ENCODE data around the gene MBD3. TPM values are rescaled to one million over a fixed set of nuclear protein-coding genes. Genes with fewer than 3 reads are reported as not detected.
"Not testable (repeated sequence)": the region's sequence is repeated elsewhere in the genome, so short reads cannot be mapped to it uniquely, and the experiment has no call there.

MBD3 gene
- total RNA-seq, 1 donor from 2014 or later: 54.7 TPM

DNA sequence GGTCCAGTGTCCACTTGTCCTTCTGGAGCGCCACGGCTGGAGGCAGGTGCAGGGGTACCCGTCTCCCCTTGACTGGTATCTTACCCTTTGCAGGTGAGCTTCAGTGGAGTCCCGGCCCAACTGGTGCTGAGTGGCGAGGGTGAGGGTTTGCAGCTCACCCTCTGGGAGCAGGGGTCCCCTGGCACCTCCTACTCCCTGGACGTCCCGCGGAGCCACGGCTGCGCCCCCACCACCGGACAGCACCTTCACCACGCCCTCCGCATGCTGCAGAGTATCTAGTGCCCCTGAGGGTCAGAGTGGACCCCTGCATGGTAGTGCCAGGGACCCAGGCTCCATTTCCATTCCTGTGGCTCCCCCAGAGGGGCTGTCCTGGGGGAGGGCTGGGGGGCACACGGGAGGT is 57.7 kb downstream of the MBD3 start:
- no peak for DNase-seq

DNA sequence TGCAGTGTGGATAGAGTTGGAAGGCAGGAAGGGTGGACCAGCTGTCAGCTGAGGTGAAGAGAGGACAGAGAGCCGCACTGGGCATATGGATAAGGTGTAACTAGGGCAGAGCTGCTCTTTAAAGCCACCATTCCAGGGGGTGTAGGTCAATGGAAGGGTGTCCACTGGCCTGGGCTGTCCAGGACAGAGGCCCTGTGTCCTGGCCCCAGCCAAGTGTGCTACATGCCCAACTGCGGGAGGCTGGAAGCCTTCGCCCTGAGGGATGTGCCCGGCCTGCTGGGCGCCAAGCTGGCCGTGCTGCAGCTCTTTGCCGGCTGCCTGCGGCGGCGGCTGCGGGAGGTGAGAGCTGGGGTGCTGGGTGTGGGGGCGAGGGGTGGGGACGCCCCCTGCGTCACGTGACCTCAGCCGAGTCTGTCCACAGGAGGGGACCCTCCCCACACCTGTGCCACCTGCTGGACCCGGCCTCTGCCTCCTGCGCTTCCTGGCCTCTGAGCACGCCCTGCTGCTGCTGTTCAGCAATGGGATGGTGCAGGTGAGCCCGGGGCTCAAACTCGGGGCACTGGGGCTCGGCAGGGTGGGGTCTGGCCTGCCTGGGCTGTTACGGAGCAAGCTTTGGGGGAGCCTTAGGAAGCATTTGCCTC is 59.0 kb downstream of the MBD3 start:
- no peak for DNase-seq

DNA sequence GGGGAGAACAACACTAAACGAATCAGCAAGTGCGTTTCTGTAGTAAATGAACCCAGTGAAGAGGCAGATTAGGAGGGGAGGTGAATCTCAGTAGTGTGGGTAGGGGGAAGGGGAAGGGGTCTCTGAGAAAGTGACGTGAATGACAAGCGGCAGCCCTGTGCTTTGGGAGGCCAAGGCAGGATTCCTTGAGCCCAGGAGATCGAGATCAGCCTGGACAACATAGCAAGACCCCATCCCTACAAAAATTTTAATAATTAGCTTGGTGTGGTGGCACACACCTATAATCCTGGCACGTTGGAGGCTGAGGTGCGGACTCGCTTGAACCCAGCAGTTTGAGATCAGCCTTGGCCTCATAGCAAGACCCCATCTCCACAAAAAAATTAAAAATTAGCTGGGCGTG is 60.7 kb downstream of the MBD3 start:
- DNase-seq: no peak

DNA sequence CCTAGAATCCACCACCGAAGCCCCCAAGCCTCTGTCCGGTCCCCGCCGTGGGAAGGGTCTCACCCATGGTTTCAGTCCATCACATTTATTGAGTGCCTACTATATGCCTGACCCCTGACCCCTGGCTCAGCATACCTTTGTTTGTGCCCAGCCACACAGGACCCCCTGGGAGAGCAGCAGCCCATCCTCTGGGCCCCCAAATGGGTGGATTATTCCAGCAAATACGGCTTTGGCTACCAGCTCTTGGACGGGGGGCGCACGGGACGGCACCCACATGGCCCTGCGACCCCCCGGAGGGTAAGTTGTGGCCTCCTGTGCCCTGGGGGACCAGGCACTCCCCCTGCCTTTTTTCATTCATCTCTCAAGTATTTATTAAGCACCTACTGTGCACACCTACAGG is 61.1 kb downstream of the MBD3 start:
- no peak for DNase-seq

DNA sequence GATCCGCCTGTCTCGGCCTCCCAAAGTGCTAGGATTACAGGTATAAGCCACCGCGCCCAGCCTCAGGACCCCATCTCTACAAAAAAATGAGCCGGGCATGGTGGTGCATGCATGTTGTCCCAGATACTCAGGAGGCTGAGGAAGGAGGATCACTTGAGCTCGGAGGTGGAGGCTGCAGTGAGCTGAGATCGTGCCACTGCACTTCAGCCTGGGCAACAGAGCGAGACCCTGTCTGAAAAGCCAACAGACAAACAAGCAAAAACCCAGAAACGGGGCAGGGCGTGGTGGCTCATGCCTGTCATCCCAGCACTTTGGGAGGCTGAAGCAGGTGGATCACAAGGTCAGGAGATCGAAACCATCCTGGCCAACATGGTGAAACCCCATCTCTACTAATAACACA is 61.8 kb downstream of the MBD3 start:
- not testable (repeated sequence) for DNase-seq

DNA sequence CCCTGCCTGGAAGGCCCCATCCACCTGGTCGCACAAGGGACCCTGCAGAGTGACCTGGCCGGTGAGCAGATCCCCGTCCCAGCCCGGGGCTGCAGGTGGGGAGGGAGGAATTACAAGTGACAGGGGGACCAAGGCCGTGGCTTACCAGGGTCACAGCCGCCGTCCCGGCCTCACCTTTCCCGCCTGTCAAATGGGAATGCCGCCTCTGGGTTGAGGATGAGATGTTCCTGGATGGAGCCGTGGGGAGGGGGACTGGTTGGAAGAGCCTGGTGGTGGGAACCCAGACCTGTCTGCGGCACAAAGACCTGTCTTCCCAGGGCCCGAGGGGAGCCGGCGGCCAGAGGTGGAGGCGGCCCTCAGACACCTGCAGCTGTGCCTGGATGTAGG is 63.2 kb downstream of the MBD3 start:
- DNase-seq: no peak

DNA sequence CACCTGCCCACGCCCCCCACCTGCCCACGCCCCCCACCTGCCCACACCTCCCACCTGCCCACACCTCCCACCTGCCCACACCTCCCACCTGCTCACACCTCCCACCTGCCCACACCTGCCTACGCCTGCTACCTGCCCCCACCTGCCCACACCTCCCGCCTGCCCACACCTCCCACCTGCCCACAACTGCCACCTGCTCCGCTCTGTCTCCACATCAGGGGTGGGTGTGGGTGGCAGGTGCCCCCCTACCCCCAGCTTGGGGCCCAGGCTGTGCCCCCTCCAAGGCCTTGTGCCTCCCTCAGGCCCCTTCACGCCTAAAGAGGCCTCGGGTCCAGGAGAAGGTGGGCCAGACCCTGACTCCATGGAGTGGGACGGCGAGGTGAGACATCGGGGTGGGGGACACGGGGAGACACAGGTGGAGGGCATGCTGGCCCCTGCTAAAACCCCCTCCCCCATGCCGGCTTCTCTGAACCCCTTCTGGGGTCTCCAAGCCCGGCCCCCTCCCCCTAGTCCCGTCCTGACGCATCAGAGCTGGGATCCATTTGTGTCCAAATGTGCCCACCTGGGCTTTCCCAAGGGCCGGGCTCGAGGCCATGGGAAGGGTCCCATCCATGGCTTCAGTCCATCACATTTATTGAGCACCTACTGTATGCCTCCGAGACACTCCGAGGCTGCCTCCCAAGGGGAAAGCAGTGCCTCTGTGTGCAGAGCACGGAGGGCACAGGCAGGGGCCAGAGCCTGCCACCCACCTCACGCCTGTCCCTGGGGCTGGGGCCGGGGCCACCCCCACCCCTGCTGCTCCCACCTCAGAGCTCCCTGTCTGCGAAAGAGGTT is 63.9 kb downstream of the MBD3 start:
- DNase-seq: no peak

DNA sequence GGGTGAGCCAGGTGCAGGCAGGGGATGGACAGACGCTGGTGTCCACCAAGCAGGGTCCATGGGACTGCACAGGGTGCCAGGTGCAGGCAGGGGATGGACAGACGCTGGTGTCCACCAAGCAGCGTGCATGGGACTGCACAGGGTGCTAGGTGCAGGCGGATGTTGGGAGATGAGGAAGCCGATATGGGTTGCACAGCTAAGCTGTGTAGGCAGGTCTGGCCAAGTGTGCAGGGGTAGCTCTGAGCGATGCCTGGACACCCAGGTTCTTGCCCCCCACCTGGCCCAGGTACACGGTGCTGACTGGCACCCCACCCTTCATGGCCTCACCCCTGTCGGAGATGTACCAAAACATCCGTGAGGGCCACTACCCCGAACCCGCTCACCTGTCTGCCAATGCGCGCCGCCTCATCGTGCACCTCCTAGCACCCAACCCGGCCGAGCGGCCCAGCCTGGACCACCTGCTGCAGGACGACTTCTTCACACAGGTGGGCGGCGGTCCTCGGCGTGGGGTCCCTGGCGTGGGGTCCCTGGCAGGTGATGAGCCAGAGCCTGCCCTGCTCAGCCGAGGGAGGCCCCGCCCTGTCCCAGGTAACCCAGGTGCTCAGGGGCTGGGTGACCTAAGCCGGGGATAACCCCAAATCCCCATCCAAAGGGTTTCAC is 64.9 kb downstream of the MBD3 start:
- DNase-seq: no peak

DNA sequence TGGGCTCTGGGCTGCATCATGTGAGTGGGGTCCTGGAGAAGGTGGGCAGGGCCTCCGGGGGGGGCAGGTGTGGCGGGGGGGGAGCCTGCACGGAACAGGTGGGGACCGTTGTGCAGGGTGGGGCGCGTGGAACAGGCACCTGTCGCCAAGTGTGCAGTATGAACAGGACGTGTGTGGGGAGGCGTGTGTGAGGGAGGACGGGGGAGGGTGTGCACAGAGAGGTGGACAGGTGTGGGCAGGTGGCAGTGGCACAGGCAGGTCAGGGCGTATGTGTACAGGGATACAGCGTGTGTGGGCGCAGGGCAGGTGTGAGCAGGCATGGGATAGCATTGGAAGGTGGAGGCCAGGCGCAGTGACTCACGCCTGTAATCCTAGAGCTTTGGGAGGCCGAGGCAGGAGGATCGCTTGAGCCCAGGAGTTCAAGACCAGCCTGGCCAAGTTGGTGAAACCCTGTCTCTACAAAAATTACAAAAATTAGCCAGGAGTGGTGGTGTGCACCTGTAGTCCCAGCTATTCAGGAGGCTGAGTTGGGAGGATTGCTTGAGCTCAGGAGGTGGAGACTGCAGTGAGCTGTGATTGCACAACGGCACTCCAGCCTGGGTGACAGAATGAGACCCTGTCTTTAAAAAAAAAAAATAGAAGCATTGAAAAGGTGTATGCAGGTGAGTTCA is 65.6 kb downstream of the MBD3 start:
- no peak for DNase-seq

DNA sequence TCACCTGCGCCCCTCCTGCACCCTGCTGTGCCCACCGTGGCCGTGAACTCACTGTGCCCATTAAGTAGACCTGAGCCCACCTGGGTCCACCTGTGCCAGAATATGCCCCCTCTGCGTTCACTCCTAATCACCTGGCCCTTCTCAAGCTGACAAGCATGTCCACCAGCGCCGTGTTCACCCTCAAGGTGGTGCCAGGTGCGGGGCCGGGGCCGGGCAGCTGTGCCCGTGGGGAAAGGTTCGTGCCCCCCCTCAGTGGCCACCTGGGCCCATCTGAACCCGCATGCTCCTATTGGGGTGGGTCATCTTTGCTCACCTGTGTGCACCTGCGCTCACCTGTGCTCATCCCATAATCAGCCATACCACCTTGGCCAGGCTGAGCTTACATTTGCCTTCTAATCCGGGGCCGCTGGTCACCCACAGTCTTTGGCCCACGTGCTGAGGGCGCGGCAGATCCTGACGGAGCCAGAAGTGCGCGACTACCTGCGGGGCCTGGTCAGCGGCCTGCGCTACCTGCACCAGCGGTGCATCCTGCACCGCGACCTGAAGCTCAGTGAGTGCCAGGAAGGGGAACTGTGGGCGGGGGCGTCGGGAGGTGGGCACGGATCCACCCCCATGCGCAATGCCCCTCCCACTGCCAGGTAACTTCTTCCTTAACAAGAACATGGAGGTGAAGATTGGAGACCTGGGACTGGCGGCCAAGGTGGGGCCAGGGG is 66.4 kb downstream of the MBD3 start:
- no peak for DNase-seq

DNA sequence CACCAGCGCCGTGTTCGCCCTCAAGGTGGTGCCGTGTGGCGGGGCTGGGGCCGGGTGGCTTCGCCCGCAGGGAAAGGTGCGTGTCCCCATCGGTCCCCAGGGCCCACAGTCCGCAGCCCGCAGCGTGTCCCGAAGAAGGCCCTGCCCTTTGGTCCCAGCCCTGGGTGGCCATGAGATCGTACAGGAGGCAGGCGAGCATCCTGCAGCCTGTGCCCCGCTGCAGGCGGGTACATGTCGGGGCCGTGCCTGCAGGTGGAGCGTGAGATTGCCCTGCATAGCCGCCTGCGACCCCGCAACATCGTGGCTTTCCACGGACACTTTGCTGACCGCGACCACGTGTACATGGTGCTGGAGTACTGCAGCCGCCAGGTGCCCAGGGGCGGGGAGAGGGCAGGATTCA is 67.3 kb downstream of the MBD3 start:
- DNase-seq: no peak

DNA sequence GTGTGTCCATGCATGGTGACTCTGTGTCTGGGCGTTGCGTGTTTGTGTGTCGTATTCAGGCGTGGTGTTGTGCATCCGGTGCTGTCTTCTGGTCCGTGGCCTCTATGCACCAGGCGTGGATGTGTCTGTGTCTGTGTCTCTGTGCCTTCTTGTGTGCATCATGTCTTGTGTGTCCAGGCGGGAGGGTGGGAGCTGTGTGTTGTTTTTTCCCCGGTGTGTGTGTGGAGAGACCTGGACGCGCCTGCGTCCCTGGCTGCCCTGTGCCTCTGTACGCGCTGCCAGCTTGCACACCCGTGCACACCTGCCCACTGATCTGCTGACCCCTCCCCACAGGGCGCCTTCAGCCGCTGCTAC is 67.7 kb downstream of the MBD3 start:
- DNase-seq: no peak

DNA sequence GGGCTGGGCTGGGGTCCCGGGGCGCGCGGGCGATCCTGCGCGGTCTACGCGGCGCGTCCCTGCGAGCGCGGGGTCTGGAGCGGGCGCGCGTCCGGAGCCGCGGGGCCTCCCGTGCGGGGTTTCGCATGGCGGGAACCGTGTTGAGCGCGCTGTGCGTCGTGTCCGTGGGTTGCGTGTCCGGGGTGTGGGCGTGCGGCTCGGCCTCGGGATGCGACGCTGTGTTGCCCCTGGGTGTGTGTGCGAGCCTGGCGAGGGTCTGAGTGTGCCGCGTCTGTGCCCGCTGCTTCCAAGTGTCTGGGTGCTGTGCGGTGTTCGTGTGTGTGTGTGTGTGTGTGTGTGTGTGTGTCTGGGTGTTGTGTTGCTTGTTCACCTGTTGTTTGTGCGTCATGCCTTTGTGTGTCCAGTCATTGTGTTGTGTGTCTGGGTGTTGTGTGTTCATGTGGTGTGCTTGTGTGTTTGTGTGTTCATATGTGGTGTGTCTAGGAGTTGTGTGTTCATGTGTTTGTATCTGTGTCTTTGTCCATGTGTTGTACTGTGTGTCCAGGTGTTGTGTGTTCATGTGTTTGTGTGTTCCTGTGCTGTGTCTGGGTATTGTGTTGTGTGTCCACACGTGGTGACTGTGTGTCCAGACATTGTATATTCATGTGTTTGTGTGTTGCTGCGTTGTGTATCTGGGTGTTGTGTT is 68.2 kb downstream of the MBD3 start:
- no peak for DNase-seq

Small RNA genes within 50 kb of the gene (small RNA-seq; reads per million reads assigned to genes)
- gene AC005943.2: not detected
- not detected for gene RN7SL477P
- not detected for gene RNU6-1223P

Other genes with a start within 250 kb of the MBD3 start
- gene NDUFS7, start 209.0 kb downstream of the MBD3 start, total RNA-seq: 26.5 TPM
- gene GAMT, start 191.3 kb downstream of the MBD3 start, total RNA-seq: 16.7 TPM
- 35.7 TPM for gene DAZAP1, start 185.3 kb downstream of the MBD3 start, total RNA-seq
- gene RPS15, start 154.5 kb downstream of the MBD3 start, total RNA-seq: 252 TPM
- gene APC2, start 142.7 kb downstream of the MBD3 start, total RNA-seq: 141 TPM
- gene C19orf25, start 113.7 kb downstream of the MBD3 start, total RNA-seq: 18.6 TPM
- 1.7 TPM for gene PCSK4, start 102.5 kb downstream of the MBD3 start, total RNA-seq
- 0.31 TPM for gene REEP6, start 101.7 kb downstream of the MBD3 start, total RNA-seq
- gene ADAMTSL5, start 79.8 kb downstream of the MBD3 start, total RNA-seq: not detected
- gene PLK5, start 68.8 kb downstream of the MBD3 start, total RNA-seq: not detected
- gene MEX3D, start 24.5 kb downstream of the MBD3 start, total RNA-seq: 58.5 TPM
- 39.6 TPM for gene UQCR11, start 12.6 kb upstream of the MBD3 start, total RNA-seq
- 20.9 TPM for gene TCF3, start 59.8 kb upstream of the MBD3 start, total RNA-seq
- not detected for gene ONECUT3, start 160.6 kb upstream of the MBD3 start, total RNA-seq
- under 0.01 TPM for gene ATP8B3, start 219.4 kb upstream of the MBD3 start, total RNA-seq